ENCODE measurements around the gene COPS8. TPM values are rescaled to one million over a fixed set of nuclear protein-coding genes. Genes with fewer than 3 reads are reported as not detected.

COPS8 gene
- total RNA-seq, 2 experiments from 2014 or later: 39.5 to 42.2 TPM

DNA sequence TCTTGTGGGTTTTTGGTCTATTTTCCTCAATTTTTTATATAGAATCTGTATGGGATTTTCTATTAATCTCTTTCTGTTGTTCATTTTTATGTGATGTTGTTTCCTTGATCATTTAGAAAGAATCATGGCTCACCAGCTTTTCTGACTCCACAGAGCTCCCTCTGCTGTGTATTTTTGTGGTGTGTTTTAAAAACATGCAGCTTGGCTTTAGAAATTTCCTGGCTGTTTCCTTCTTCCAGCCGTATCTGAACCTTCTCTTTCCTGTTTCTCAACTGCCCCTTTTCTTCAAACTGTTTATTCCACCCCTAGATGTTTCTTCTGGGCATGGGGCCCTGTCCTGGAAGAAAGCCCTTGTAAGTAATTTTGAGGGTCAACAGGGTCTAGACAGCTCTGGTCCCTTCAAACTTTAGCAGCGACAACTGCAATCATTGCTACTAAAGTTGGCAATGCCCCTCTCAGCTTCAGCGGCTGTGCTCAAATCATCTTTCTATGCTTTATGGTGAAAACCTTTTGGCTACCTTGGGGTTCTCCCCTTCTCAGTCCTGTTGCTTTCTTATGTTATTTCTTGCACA lies 17.6 kb upstream of the COPS8 start:
- no peak overlapping the region for H3K4me3 Mint-ChIP-seq
- no peaks in the 10 kb centered on the region for H3K36me3 Mint-ChIP-seq (ENCODE audit: low read depth)
- CTCF ChIA-PET: interaction anchor here (0.8 to 1.1 kb wide), 2 partner anchors 498 to 555 kb away, joined by 3 read pairs; partner anchors contain the start of gene ACKR3
- H3K27ac Mint-ChIP-seq: no peak overlapping the region
- H3K9me3 Mint-ChIP-seq (ENCODE audit: insufficient read depth): no peaks in the 10 kb centered on the region
- no peak for DNase-seq
- no peak for ATAC-seq
- H3K4me1 Mint-ChIP-seq (ENCODE audit: low read depth): no peaks in the 10 kb centered on the region
- peaks cover 3% of the 10 kb centered on the region for H3K27me3 Mint-ChIP-seq (ENCODE audit: low read depth)
- POLR2A ChIA-PET: no interaction called here

DNA sequence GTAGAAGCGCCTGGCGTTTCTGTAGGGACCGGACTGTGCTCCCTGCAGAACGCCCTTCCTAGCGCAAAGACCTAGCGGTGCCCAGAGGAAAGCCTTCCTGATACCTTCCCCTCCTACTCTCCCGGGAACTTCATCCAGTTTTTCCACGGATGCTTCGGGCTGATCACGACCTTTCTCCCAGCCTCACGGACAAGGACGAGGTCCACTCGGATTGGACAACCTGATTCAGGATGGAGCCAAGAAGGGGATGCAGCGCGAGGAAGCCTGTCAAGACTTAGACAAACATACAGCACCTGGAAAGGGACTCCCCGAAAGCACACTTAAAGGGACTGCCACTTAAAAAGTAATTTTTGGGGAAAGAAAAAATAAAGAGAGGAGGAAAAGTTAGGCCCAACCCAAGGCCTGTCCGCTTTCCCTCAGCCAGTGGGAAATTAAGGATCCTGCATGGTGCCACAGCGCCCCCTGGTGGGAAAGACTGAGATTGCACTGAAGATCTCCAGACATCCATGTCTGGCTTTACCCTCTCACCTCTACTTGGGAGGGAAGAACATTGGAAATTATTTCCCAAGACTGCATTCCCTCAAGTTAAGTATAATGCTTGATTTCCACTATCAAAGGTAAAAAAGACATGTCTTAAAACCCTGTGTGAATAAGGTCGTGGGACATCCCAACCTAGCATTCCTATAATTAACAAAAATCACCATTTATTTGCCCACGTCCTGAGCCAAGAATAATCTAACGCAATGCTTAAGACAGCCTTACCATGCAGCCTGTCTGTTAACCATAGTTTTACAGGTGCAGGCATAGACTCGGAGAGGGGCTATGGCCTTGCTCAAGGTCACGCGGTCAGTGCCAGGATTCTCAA lies 13.4 kb upstream of the COPS8 start:
- H3K9me3 Mint-ChIP-seq (ENCODE audit: insufficient read depth): no peaks in the 10 kb centered on the region
- POLR2A ChIA-PET: interaction anchor here (0.8 kb wide), 1 partner anchor 440 kb away, joined by 3 read pairs; no protein-coding TSS in a partner anchor
- H3K36me3 Mint-ChIP-seq (ENCODE audit: low read depth): no peaks in the 10 kb centered on the region
- ATAC-seq (no peak), DNase-seq (peak; percentile 76)
- no peak overlapping the region for H3K27ac Mint-ChIP-seq
- no peak overlapping the region for H3K4me3 Mint-ChIP-seq
- no peaks in the 10 kb centered on the region for H3K4me1 Mint-ChIP-seq (ENCODE audit: low read depth)
- H3K27me3 Mint-ChIP-seq (ENCODE audit: low read depth): peaks cover 3% of the 10 kb centered on the region
- CTCF ChIA-PET: interaction anchor here (1.4 kb wide), 1 partner anchor 13 kb away, joined by 11 read pairs; the partner anchor contains the start of gene COPS8

DNA sequence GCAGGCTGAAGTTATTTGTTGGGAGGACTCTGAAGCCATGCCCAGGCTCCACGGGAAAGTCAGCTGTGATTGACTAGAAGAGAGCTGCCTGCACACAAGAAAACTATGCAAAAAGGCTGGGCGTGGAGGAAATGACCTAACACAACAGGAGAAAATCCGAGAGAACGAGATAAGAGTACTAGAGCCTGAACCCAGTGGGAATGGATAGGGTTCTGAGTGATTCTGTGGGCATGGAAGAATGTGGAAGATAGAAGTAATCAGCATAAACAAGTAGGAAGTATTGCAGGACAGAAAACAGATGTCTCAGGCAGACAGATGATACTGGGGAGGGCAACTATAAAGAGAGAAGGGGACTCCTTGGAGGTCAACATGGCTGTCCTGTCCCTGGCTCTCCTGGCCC lies 12.1 kb upstream of the COPS8 start:
- H3K36me3 Mint-ChIP-seq (ENCODE audit: low read depth): no peaks in the 10 kb centered on the region
- peaks cover under 1% of the 10 kb centered on the region for H3K27me3 Mint-ChIP-seq (ENCODE audit: low read depth)
- no peaks in the 10 kb centered on the region for H3K9me3 Mint-ChIP-seq (ENCODE audit: insufficient read depth)
- no peak overlapping the region for H3K4me3 Mint-ChIP-seq
- ChIA-PET CTCF (interaction anchor here (1.4 kb wide), 1 partner anchor 12 kb away, joined by 11 read pairs; the partner anchor contains the start of gene COPS8), POLR2A (interaction anchor here (0.8 kb wide), 1 partner anchor 441 kb away, joined by 3 read pairs; no protein-coding TSS in a partner anchor)
- ATAC-seq (no peak), DNase-seq (no peak)
- no peak overlapping the region for H3K27ac Mint-ChIP-seq
- H3K4me1 Mint-ChIP-seq (ENCODE audit: low read depth): no peaks in the 10 kb centered on the region

DNA sequence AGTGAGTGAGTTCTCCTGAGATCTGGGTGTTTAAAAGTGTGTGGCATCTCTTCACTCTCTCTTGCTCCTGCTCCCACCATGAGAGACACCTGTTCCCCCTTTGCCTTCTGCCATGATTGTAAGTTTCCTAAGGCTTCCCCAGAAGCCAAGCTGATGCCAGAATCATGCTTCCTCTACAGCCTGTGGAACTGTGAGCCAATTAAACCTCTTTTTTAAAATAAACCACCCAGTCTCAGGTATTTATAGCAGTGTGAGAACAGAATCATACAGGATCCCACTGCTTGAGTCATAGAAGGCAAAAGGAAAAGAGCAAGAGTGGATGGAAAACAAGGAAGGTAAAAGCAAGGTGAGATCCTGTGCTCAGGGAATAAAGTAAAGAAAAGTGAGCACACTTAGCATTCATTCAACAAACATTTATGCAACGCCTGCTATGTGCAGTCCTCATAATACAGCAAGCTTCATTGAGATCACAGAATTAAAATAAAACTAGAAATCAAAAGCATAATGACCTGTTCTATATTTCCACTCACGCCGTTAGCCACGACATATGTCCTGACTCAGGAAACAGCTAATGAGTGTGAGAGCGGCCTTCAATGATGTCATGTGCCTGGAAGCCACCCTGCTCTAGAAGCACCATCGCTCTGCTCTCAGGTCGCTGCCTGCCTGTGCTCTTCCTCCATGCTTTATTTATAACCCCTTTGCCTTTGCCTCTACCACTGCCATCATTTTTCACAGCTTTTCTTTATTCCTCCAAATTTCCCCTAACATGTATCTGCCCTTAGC lies 11.3 kb upstream of the COPS8 start:
- no peaks in the 10 kb centered on the region for H3K27me3 Mint-ChIP-seq (ENCODE audit: low read depth)

DNA sequence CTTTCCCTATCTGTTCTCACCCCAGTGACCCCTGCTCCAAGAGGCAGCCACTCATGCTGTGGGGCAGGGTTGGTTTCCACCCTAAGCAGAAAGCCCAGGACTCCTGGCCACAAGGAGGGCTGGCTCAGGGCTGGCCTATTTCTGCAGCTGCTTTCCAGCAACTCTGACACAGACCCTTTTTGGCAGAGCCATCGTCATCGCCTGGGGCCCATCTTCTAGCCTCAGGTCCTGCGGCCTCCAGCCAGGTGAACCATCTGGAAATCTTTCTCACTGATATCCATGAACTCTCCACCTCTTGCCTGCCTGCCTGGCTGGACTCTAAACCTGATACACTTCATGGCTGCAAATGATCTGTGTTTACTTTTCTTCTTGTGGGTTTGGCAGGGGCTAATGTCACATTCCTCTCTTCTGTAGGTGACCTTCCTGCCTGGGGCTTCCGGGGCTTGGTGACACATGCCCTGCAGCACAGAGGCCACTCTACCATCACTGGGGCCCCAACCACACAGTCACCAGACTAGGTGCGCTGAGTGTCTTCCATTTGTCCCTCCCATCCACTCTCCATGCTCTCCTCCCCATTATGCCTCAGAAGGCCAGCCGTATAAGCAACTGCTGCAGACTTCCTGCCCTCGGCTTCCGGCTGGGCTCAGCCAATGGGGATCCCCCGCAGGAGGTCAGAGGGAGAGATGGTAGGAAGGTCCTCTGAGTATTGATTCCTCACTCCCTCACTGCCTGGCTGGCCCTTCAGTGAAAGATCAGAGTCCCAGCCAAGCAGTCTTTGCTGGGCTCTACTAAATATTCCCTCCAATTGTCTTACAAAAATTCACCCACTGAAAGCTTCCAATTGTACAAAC lies 9.7 kb upstream of the COPS8 start:
- Mint-ChIP-seq H3K4me3 (no peak overlapping the region), H3K27me3 (ENCODE audit: low read depth) (no peaks in the 10 kb centered on the region), H3K27ac (no peak overlapping the region), H3K9me3 (ENCODE audit: insufficient read depth) (no peaks in the 10 kb centered on the region), H3K4me1 (ENCODE audit: low read depth) (no peaks in the 10 kb centered on the region), H3K36me3 (ENCODE audit: low read depth) (no peaks in the 10 kb centered on the region)
- DNase-seq (peak; percentile 7), ATAC-seq (no peak)
- ChIA-PET POLR2A (interaction anchor here (0.9 kb wide), 1 partner anchor 9 kb away, joined by 4 read pairs; the partner anchor contains the start of gene COPS8), CTCF (interaction anchor here (1.7 kb wide), 1 partner anchor 10 kb away, joined by 7 read pairs; the partner anchor contains the start of gene COPS8)

More for the DNA sequence above, 11.3 kb upstream of the COPS8 start:
- no peak overlapping the region for H3K4me3 Mint-ChIP-seq
- ChIA-PET POLR2A (no interaction called here), CTCF (interaction anchor here (0.9 to 1.7 kb wide), 4 partner anchors 9 to 731 kb away, joined by 3 to 7 read pairs (median 3); partner anchors contain the start of gene COPS8)
- H3K9me3 Mint-ChIP-seq (ENCODE audit: insufficient read depth): no peaks in the 10 kb centered on the region
- no peaks in the 10 kb centered on the region for H3K4me1 Mint-ChIP-seq (ENCODE audit: low read depth)
- H3K27ac Mint-ChIP-seq: no peak overlapping the region
- DNase-seq: no peak
- no peaks in the 10 kb centered on the region for H3K36me3 Mint-ChIP-seq (ENCODE audit: low read depth)
- ATAC-seq: no peak

DNA sequence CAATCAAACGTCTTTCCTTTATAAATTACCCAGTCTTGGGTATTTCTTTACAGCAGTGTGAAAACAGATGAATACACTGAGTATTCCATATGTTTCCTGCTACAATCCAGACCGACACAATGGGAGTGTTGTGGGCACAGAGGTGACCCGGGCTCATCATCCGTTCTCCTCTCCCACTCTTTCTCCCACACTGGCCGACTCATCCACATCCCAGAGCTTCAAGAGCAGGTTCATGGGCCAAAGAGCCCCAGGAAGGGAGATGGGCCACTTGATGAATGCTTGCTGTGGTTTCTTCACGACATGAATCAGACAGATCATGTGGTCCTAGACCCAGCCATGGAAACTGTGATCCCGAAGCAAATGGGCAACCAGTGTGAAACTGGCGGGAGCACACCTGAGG lies 4.1 kb upstream of the COPS8 start:
- ChIA-PET POLR2A (no interaction called here), CTCF (no interaction called here)
- Mint-ChIP-seq H3K27me3 (ENCODE audit: low read depth) (no peaks in the 10 kb centered on the region), H3K4me1 (ENCODE audit: low read depth) (peaks cover 8% of the 10 kb centered on the region), H3K27ac (no peak overlapping the region), H3K9me3 (ENCODE audit: insufficient read depth) (no peaks in the 10 kb centered on the region), H3K36me3 (ENCODE audit: low read depth) (no peaks in the 10 kb centered on the region), H3K4me3 (no peak overlapping the region)
- ATAC-seq: no peak
- DNase-seq: no peak

DNA sequence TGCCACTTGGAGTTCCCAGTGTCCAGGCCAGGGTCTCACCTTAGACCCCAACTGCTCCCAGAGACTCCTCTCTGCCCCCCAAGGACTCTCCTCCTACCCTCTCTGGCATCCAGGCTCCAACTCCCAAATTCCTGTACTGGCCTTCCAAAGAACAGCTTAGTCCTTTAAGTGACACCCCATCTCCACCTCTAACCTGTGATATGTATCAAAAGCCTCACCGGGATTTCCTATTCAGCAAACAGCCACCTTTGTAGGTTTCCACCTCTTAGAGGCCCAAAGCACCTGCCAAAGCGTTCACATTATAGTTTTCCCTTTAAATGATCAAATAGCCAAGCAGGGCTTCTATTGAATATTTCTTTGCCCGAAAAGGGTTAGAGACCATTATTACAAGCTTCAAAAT lies 2.7 kb upstream of the COPS8 start:
- CTCF ChIA-PET: interaction anchor here (0.9 to 1.5 kb wide), 2 partner anchors 8 to 513 kb away, joined by 3 read pairs; partner anchors contain the start of gene ACKR3
- no peak for ATAC-seq
- DNase-seq: no peak
- POLR2A ChIA-PET: no interaction called here
- Mint-ChIP-seq H3K4me3 (no peak overlapping the region), H3K27me3 (ENCODE audit: low read depth) (no peaks in the 10 kb centered on the region), H3K36me3 (ENCODE audit: low read depth) (no peaks in the 10 kb centered on the region), H3K27ac (no peak overlapping the region), H3K4me1 (ENCODE audit: low read depth) (peaks cover 13% of the 10 kb centered on the region), H3K9me3 (ENCODE audit: insufficient read depth) (no peaks in the 10 kb centered on the region)

DNA sequence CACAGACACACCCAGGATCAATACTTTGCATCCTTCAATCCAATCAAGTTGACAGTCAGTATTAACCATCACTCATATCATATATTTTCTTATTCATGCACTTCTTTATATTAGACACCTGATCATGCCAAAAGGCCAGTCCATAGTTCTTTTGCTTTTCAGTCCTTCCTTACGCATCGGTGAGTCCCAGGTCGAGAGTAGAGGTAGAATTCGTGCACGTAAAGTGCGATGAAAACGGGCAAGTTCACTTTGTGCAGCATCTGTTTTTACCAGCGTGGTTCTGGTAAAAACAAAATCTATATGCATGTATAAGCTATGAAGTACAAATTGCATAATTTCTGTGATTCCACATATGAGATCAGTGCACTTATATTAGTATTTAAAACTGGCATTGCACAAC lies 1.2 kb upstream of the COPS8 start:
- no peaks in the 10 kb centered on the region for H3K9me3 Mint-ChIP-seq (ENCODE audit: insufficient read depth)
- H3K27ac Mint-ChIP-seq: no peak overlapping the region
- ChIA-PET POLR2A (interaction anchor here (2.0 kb wide), 1 partner anchor 114 kb away, joined by 12 read pairs; no protein-coding TSS in a partner anchor), CTCF (interaction anchor here (1.0 to 2.6 kb wide), 6 partner anchors 11 to 571 kb away, joined by 3 to 14 read pairs (median 5); no protein-coding TSS in a partner anchor)
- peaks cover 13% of the 10 kb centered on the region for H3K4me1 Mint-ChIP-seq (ENCODE audit: low read depth)
- DNase-seq: no peak
- no peaks in the 10 kb centered on the region for H3K27me3 Mint-ChIP-seq (ENCODE audit: low read depth)
- ATAC-seq: no peak
- H3K4me3 Mint-ChIP-seq: peak overlapping the region; percentile 91
- H3K36me3 Mint-ChIP-seq (ENCODE audit: low read depth): no peaks in the 10 kb centered on the region

DNA sequence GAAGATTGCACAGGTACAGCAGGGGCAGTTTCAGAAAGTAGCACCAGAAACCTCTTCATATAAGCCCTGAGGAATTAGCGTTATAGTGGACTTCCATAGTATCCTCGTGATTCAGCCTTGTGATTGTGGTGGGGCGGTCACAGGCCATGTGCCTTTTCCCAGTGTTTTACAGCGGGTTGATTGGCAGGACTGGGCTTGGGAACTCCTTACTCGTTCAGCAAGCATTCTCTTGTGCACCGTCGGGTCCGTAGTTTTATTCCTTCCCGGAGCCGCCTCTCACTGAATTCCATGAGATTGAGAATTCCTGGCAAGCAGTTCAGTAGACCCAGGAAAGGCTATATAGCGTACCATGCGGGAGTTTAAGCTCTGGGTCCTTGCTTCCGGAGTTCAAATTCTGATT lies 5.2 kb downstream of the COPS8 start:
- peaks cover 9% of the 10 kb centered on the region for H3K36me3 Mint-ChIP-seq (ENCODE audit: low read depth)
- H3K4me3 Mint-ChIP-seq: no peak overlapping the region
- H3K4me1 Mint-ChIP-seq (ENCODE audit: low read depth): peaks cover 7% of the 10 kb centered on the region
- DNase-seq: no peak
- H3K9me3 Mint-ChIP-seq (ENCODE audit: insufficient read depth): no peaks in the 10 kb centered on the region
- ChIA-PET CTCF (interaction anchor here (1.2 kb wide), 1 partner anchor 320 kb away, joined by 4 read pairs; no protein-coding TSS in a partner anchor), POLR2A (no interaction called here)
- H3K27me3 Mint-ChIP-seq (ENCODE audit: low read depth): no peaks in the 10 kb centered on the region
- no peak overlapping the region for H3K27ac Mint-ChIP-seq
- ATAC-seq: no peak

DNA sequence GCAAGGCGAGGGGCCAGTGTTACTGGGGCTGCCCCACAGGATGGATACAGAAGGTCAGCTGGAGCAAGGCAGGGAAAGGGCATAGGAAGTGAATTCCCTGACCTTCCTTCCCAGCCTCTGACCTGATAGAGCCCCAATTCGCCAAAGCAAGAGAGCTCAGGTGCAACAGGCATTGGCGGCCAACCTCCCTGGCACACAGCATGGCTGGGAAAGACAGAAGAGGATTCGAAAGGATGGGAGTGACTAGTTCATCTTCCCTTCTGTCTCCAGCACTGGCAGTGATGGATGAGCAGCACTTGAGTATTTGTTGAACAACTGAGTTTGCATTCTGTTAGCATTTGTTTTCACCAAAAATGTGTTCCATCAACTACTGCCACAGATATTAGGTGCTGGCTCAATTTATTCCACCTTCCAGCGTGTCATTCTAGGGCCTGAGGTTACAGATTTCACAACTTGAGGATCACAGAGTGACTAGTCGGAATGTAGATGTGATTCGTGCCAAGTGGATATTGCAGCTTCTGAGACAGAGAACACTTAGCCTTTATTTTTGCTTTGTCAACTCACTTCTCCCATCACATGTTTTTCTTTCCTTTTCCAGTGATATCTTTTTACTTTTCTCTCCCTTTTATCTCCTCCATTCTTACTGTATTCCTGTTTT lies 6.2 kb downstream of the COPS8 start:
- ChIA-PET POLR2A (no interaction called here), CTCF (no interaction called here)
- no peak overlapping the region for H3K27ac Mint-ChIP-seq
- no peaks in the 10 kb centered on the region for H3K9me3 Mint-ChIP-seq (ENCODE audit: insufficient read depth)
- peaks cover 16% of the 10 kb centered on the region for H3K36me3 Mint-ChIP-seq (ENCODE audit: low read depth)
- H3K27me3 Mint-ChIP-seq (ENCODE audit: low read depth): no peaks in the 10 kb centered on the region
- H3K4me1 Mint-ChIP-seq (ENCODE audit: low read depth): peaks cover 4% of the 10 kb centered on the region
- DNase-seq (no peak), ATAC-seq (no peak)
- H3K4me3 Mint-ChIP-seq: no peak overlapping the region
